ENCODE data around the gene ANAPC5.

GRCh38 chr12:121398355-121398754 lies 46.1 kb upstream of the ANAPC5 start:
- no peak for TF ChIP-seq ZNF219 (CRISPR knock-in tag; IDR thresholded peaks at IDR 0.05; ENCODE audit: borderline replicate concordance)
- no peak for TF ChIP-seq MAX (CRISPR knock-in tag; IDR thresholded peaks at IDR 0.05)
- no peak for TF ChIP-seq FOXP4 (CRISPR knock-in tag; IDR thresholded peaks at IDR 0.05)
- TF ChIP-seq, protein P1, sequence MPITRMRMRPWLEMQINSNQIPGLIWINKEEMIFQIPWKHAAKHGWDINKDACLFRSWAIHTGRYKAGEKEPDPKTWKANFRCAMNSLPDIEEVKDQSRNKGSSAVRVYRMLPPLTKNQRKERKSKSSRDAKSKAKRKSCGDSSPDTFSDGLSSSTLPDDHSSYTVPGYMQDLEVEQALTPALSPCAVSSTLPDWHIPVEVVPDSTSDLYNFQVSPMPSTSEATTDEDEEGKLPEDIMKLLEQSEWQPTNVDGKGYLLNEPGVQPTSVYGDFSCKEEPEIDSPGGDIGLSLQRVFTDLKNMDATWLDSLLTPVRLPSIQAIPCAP (CRISPR knock-in tag; IDR thresholded peaks at IDR 0.05) = no peak
- TF ChIP-seq CREB1 (CRISPR knock-in tag; IDR thresholded peaks at IDR 0.05) = no peak
- TF ChIP-seq, protein P2, sequence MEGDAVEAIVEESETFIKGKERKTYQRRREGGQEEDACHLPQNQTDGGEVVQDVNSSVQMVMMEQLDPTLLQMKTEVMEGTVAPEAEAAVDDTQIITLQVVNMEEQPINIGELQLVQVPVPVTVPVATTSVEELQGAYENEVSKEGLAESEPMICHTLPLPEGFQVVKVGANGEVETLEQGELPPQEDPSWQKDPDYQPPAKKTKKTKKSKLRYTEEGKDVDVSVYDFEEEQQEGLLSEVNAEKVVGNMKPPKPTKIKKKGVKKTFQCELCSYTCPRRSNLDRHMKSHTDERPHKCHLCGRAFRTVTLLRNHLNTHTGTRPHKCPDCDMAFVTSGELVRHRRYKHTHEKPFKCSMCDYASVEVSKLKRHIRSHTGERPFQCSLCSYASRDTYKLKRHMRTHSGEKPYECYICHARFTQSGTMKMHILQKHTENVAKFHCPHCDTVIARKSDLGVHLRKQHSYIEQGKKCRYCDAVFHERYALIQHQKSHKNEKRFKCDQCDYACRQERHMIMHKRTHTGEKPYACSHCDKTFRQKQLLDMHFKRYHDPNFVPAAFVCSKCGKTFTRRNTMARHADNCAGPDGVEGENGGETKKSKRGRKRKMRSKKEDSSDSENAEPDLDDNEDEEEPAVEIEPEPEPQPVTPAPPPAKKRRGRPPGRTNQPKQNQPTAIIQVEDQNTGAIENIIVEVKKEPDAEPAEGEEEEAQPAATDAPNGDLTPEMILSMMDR (IDR thresholded peaks at IDR 0.05) = no peak
- no peak for TF ChIP-seq ARID4B (CRISPR knock-in tag; IDR thresholded peaks at IDR 0.05; ENCODE audit: borderline replicate concordance)
- no peak for TF ChIP-seq ZNF671 (CRISPR knock-in tag; IDR thresholded peaks at IDR 0.05)
- no peak for TF ChIP-seq NR2C2 (CRISPR knock-in tag; IDR thresholded peaks at IDR 0.05)
- no peak for TF ChIP-seq AR (CRISPR knock-in tag; IDR thresholded peaks at IDR 0.05)
